Stimulated activated CD4-positive, alpha-beta T cell treated with anti-CD3 and anti-CD28 coated beads, TNF-alpha, amount 100 ng/mL, for 48 hours (primary cell): ENCODE measurements around the gene MAMLD1.

Source experiments
- DNase-seq, 3 donors: peaks; one replicate each; pipeline ENCODE4 v3.0.0-alpha.2; 2020; ENCODE audit warnings: low read depth in 3 of 3

The MAMLD1 gene

GRCh38 chrX:150352581-150352980 lies 10.5 kb upstream of the MAMLD1 start:
- DNase-seq: no peak

GRCh38 chrX:150355913-150356312 lies 7.2 kb upstream of the MAMLD1 start:
- DNase-seq: no peak

GRCh38 chrX:150357790-150358189 lies 5.3 kb upstream of the MAMLD1 start:
- no peak for DNase-seq

GRCh38 chrX:150358651-150359050 lies 4.5 kb upstream of the MAMLD1 start:
- no peak for DNase-seq

GRCh38 chrX:150360331-150360730 lies 2.8 kb upstream of the MAMLD1 start:
- DNase-seq: no peak

- no peak for DNase-seq
Measured at GRCh38 chrX:150361070-150361776, 1.9 kb upstream of the MAMLD1 start.

- DNase-seq: no peak
Measured at GRCh38 chrX:150361777-150362351, 1.3 kb upstream of the MAMLD1 start.

- DNase-seq: no peak
Measured at GRCh38 chrX:150363561-150364346, 637 bp downstream of the MAMLD1 start.

- DNase-seq: no peak
Measured at GRCh38 chrX:150364347-150365050, 1.4 kb downstream of the MAMLD1 start.

- DNase-seq: peak in 2 of 3 donors; percentile 26 to 54
Measured at GRCh38 chrX:150365051-150365989, 2.2 kb downstream of the MAMLD1 start.

GRCh38 chrX:150365990-150366911 lies 3.1 kb downstream of the MAMLD1 start:
- DNase-seq: no peak

- no peak for DNase-seq
Measured at GRCh38 chrX:150366951-150367545, 3.9 kb downstream of the MAMLD1 start.

- no peak for DNase-seq
Measured at GRCh38 chrX:150370589-150371312, 7.6 kb downstream of the MAMLD1 start.

GRCh38 chrX:150371877-150372276 lies 8.8 kb downstream of the MAMLD1 start:
- DNase-seq: no peak

- no peak for DNase-seq
Measured at GRCh38 chrX:150372280-150372679, 9.2 kb downstream of the MAMLD1 start.

GRCh38 chrX:150372756-150373155 lies 9.6 kb downstream of the MAMLD1 start:
- DNase-seq: no peak

- no peak for DNase-seq
Measured at GRCh38 chrX:150375243-150375770, 12.2 kb downstream of the MAMLD1 start.

GRCh38 chrX:150377005-150377404 lies 13.9 kb downstream of the MAMLD1 start:
- no peak for DNase-seq

GRCh38 chrX:150405006-150405405 lies 41.9 kb downstream of the MAMLD1 start:
- DNase-seq: no peak
